ENCODE results near the gene PWP1.

DNA sequence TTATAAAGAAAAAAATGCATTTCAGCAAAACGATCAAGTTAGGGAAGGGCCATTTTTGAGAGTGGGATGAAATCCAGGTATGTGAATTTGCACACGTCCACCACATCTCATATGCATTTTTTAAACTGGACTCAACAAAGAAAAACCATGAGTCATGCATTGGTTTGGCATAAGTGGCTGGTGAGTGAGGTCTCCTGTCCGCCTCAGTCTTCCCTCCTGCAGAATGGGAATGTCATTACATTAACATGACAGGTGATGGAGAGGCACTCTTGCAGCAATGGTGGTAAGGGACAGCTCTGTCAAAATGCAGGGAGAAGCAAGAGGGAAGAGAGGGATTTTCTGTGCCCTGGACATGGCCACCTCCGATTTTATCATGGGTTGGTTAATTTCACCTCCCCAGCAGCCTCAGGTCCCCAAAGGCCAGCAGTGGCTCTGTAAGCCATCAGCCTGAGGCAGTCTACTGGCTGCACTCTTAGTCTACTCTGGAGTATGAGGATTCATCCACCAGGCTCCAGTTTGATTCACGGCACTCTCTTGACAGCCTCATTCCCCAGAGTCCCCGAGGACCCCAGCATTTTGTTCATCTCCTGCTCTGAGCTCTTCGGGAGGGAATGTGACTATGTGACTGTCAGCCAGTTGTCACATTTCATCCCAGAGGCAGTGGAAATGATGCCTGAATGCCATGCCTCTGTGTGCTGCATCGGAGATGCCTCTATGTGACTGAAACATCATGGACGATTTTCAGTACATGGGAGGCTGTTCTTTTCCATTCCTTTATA lies 17.1 kb upstream of the PWP1 start:
- TF ChIP-seq, protein P1, sequence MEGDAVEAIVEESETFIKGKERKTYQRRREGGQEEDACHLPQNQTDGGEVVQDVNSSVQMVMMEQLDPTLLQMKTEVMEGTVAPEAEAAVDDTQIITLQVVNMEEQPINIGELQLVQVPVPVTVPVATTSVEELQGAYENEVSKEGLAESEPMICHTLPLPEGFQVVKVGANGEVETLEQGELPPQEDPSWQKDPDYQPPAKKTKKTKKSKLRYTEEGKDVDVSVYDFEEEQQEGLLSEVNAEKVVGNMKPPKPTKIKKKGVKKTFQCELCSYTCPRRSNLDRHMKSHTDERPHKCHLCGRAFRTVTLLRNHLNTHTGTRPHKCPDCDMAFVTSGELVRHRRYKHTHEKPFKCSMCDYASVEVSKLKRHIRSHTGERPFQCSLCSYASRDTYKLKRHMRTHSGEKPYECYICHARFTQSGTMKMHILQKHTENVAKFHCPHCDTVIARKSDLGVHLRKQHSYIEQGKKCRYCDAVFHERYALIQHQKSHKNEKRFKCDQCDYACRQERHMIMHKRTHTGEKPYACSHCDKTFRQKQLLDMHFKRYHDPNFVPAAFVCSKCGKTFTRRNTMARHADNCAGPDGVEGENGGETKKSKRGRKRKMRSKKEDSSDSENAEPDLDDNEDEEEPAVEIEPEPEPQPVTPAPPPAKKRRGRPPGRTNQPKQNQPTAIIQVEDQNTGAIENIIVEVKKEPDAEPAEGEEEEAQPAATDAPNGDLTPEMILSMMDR (IDR thresholded peaks at IDR 0.05) = no peak
- TF ChIP-seq EZH2 (IDR thresholded peaks at IDR 0.05; ENCODE audit: borderline replicate concordance, insufficient read depth, low read depth, low read length, poor library complexity, severe bottlenecking) = no peak
